Measurements from ENCODE around the gene MAP1S. TPM values are rescaled to one million over a fixed set of nuclear protein-coding genes. Genes with fewer than 3 reads are reported as not detected.

Gene MAP1S
- total and polyA plus RNA-seq, 2 of the 4 experiments (the other 2 are of a cell fraction) = 6.1 to 48.6 TPM

DNA sequence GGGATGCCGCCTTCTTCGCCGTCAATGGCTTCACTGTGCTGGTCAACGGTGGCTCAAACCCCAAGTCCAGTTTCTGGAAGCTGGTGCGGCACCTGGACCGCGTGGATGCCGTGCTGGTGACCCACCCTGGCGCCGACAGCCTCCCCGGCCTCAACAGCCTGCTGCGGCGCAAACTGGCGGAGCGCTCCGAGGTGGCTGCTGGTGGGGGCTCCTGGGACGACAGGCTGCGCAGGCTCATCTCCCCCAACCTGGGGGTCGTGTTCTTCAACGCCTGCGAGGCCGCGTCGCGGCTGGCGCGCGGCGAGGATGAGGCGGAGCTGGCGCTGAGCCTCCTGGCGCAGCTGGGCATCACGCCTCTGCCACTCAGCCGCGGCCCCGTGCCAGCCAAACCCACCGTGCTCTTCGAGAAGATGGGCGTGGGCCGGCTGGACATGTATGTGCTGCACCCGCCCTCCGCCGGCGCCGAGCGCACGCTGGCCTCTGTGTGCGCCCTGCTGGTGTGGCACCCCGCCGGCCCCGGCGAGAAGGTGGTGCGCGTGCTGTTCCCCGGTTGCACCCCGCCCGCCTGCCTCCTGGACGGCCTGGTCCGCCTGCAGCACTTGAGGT is 7.0 kb downstream of the MAP1S start:
- Histone ChIP-seq H3K4ac (ENCODE audit: low read depth, low read length) (no peak overlapping the region), H3K18ac (ENCODE audit: low read depth, low read length) (no peak overlapping the region), H2AK5ac (ENCODE audit: low read depth, low read length) (no peak overlapping the region), H3K23ac (ENCODE audit: low read depth, low read length) (no peak overlapping the region), H2BK20ac (ENCODE audit: low read depth, low read length) (no peak overlapping the region), H3K27me3 (ENCODE audit: control insufficient read depth, insufficient read depth, low read length) (no peaks in the 10 kb centered on the region), H4K5ac (ENCODE audit: low read depth, low read length) (no peak overlapping the region), H2AFZ (replicated peaks; ENCODE audit: low read length, poor library complexity) (no peak overlapping the region), H4K20me1 (ENCODE audit: insufficient read depth, low read length) (peaks cover 27% of the 10 kb centered on the region), H3K4me1 (ENCODE audit: control insufficient read depth, insufficient read depth, low read length) (peaks cover 2% of the 10 kb centered on the region; the same call in 1 of the 2 replicates), H2AK9ac (replicated peaks; ENCODE audit: low read depth, low read length, poor library complexity) (no peak overlapping the region), H2BK15ac (ENCODE audit: low read depth, low read length) (no peak overlapping the region), H3K9ac (ENCODE audit: low read depth, low read length) (no peak overlapping the region), H3K9me1 (ENCODE audit: insufficient read depth, low read length) (peaks cover 4% of the 10 kb centered on the region; the same call in 1 of the 2 replicates), H2BK5ac (ENCODE audit: low read depth, low read length, poor library complexity, severe bottlenecking) (no peak overlapping the region), H2BK120ac (ENCODE audit: low read depth, low read length) (no peak overlapping the region), H3K14ac (replicated peaks; ENCODE audit: low read depth, low read length) (no peak overlapping the region), H3K79me1 (ENCODE audit: low read depth in 1 of 2, low read length in 2 of 2) (peaks cover 11 to 54% of the 10 kb centered on the region in 2 experiments), H3K27ac (ENCODE audit: insufficient read depth, low read length) (no peak overlapping the region), H3K56ac (ENCODE audit: extremely low read depth, insufficient read depth, low read length) (no peak overlapping the region), H3K9me3 (ENCODE audit: control insufficient read depth, insufficient read depth, low read length) (peaks cover 2% of the 10 kb centered on the region; the same call in 1 of the 2 replicates), H3K4me2 (ENCODE audit: low read depth, low read length) (no peak overlapping the region), H4K8ac (ENCODE audit: low read depth in 2 of 2, low read length in 2 of 2) (no peak overlapping the region), H3K36me3 (ENCODE audit: control insufficient read depth, insufficient read depth, low read length) (peaks cover 70% of the 10 kb centered on the region), H4K91ac (ENCODE audit: insufficient read depth, low read depth, low read length) (no peak overlapping the region), H3K4me3 (ENCODE audit: insufficient read depth, low read depth, low read length) (no peak overlapping the region)
- ChIA-PET CTCF (no interaction called here), POLR2A (ENCODE audit: unreplicated experiment) (no interaction called here)
- no peak for ATAC-seq (ENCODE audit: low read depth)
- intact Hi-C loops (cut with micrococcal nuclease) (no loop called here), in situ Hi-C loops (cut with MboI; ENCODE audit: low sequenced_read_pairs) (no loop called here), dilution Hi-C loops (cut with HindIII; ENCODE audit: low sequenced_read_pairs, unreplicated experiment) (no loop called here)
- 96% methylated on average over 52 of the region's 59 CpGs; no CpG with 5 or more reads in 1 of the 2 experiments for WGBS, 2 experiments (ENCODE audit: extremely low coverage in 2 of 2, insufficient read length in 1 of 2)
- BruUV-seq (replicated peaks) = no TSS peak
- TF ChIP-seq CHD1 (IDR thresholded peaks at IDR 0.05; ENCODE audit: low read depth, low read length) = no peak
- DNase-seq = no peak
